Lung (tissue), 12 donors: ENCODE measurements around the gene FANCC. TPM values are rescaled to one million over a fixed set of nuclear protein-coding genes. Genes with fewer than 3 reads are reported as not detected.

Source experiments
- ATAC-seq: fragments of 200-7000 bp; cut with Tn5 transposase; one replicate; pipeline ENCODE4 v1.9.1; 2020; ENCODE audit warnings: moderate number of reproducible peaks; ENCODE audit not compliant: insufficient read depth, low FRiP score
- DNase-seq, 3 donors: peaks; one replicate each; pipeline ENCODE4 v3.0.0-alpha.2; 2013 to 2017
- H3K27ac ChIP-seq, 2 donors: one replicate each; pipeline ENCODE4 v1.5.1; 2013; ENCODE audit warnings: mild to moderate bottlenecking in 2 of 2, moderate library complexity in 2 of 2, control low read depth in 1 of 2, inconsistent platforms in 1 of 2, low read depth in 1 of 2, low read length in 1 of 2
- H3K27me3 ChIP-seq, 3 donors: one replicate each; pipeline ENCODE4 v1.5.1; 2013; ENCODE audit warnings: low read length in 2 of 3; ENCODE audit not compliant: control insufficient read depth in 3 of 3, insufficient read depth in 3 of 3
- H3K36me3 ChIP-seq, 4 donors: one replicate each; pipeline ENCODE4 v1.5.1; 2013; ENCODE audit warnings: low read length in 4 of 4, mild to moderate bottlenecking in 1 of 4, moderate library complexity in 1 of 4; ENCODE audit not compliant: control insufficient read depth in 4 of 4, insufficient read depth in 4 of 4
- H3K4me1 ChIP-seq, 5 donors: one replicate each; pipeline ENCODE4 v1.5.1; 2013; ENCODE audit warnings: low read length in 5 of 5, mild to moderate bottlenecking in 2 of 5, moderate library complexity in 1 of 5; ENCODE audit not compliant: control insufficient read depth in 5 of 5, insufficient read depth in 5 of 5
- H3K4me3 ChIP-seq: one replicate; pipeline ENCODE4 v1.5.1; 2013; ENCODE audit warnings: mild to moderate bottlenecking, control low read depth, moderate library complexity
- H3K9ac ChIP-seq, 2 donors: one replicate each; pipeline ENCODE4 v1.5.1; 2013; ENCODE audit warnings: low read length in 2 of 2, control low read depth in 1 of 2; ENCODE audit not compliant: insufficient read depth in 1 of 2
- H3K9me3 ChIP-seq, 4 donors: one replicate each; pipeline ENCODE4 v1.5.1; 2013; ENCODE audit warnings: low read length in 3 of 4, mild to moderate bottlenecking in 1 of 4, moderate library complexity in 1 of 4; ENCODE audit not compliant: control insufficient read depth in 4 of 4, insufficient read depth in 3 of 4
- CTCF ChIP-seq: IDR thresholded peaks from 2 replicates; pipeline ENCODE4 v1.5.1; 2012; ENCODE audit warnings: mild to moderate bottlenecking; ENCODE audit errors: control extremely low read depth, extremely low read depth
- WGBS, 2 donors: extraction: QIAGEN DNeasy Blood & Tissue Kit; methylation state at CpG; one replicate each; pipeline ENCODE4 v1.1.7; 2013; 5-methylcytosine and 5-hydroxymethylcytosine counted together
- polyA plus RNA-seq, 2 donors: library from polyadenylated mRNA; stranded (reverse); fragments of 200-250 nt; gene quantifications; one replicate each; pipeline ENCODE4 v1.2.1, GENCODE V29; 2013
- total RNA-seq, 2 donors: library from RNA; depleted of rRNA in 1 of 2; stranded (reverse); fragments of >200 nt in 1 of 2; gene quantifications; one replicate each; pipeline ENCODE4 v1.2.1, GENCODE V29; 2014 to 2021
- donor health status: control.
- donor health status: control.
- donor health status: Bipolar disorder and iron deficiency.
- donor health status: healthy.
- donor health status: DM: yes; HTN: yes; CAD: no.

FANCC gene
- total and polyA plus RNA-seq, 4 donors: 4.4 to 20.0 (median 8.7) TPM

GRCh38 chr9:95182854-95183563, 134.5 kb downstream of the FANCC start:
- H3K27ac ChIP-seq: no peak overlapping the region
- H3K4me3 ChIP-seq: no peak overlapping the region
- WGBS, 2 donors: 93 to 95% methylated on average over 10 to 11 of the region's 11 CpGs
- peaks cover 0 to 6% (median 1%) of the 10 kb centered on the region in 5 donors for H3K4me1 ChIP-seq
- H3K9ac ChIP-seq: no peak overlapping the region
- ATAC-seq (no peak), DNase-seq (no peak)
- TF ChIP-seq CTCF: no peak
- H3K9me3 ChIP-seq: no peaks in the 10 kb centered on the region
- no peaks in the 10 kb centered on the region for H3K27me3 ChIP-seq
- H3K36me3 ChIP-seq: no peaks in the 10 kb centered on the region

GRCh38 chr9:95181835-95182234, 135.7 kb downstream of the FANCC start:
- DNase-seq (no peak), ATAC-seq (no peak)
- Histone ChIP-seq H3K9me3 (no peaks in the 10 kb centered on the region), H3K27me3 (no peaks in the 10 kb centered on the region), H3K4me3 (no peak overlapping the region), H3K4me1 (peaks cover 0 to 6% (median 0%) of the 10 kb centered on the region in 5 donors), H3K36me3 (no peaks in the 10 kb centered on the region), H3K27ac (no peak overlapping the region), H3K9ac (no peak overlapping the region)
- 86 to 94% methylated on average over 4 of the region's 4 CpGs for WGBS, 2 donors
- TF ChIP-seq CTCF: no peak

- no peaks in the 10 kb centered on the region for H3K27me3 ChIP-seq
- no peak overlapping the region for H3K27ac ChIP-seq
- H3K9ac ChIP-seq: no peak overlapping the region
- WGBS, 2 donors: 72 to 78% methylated on average over 3 of the region's 3 CpGs
- no peaks in the 10 kb centered on the region for H3K36me3 ChIP-seq
- H3K4me3 ChIP-seq: no peak overlapping the region
- no peaks in the 10 kb centered on the region for H3K9me3 ChIP-seq
- no peak for DNase-seq
- peaks cover 0 to 6% (median 0%) of the 10 kb centered on the region in 5 donors for H3K4me1 ChIP-seq
- no peak for ATAC-seq
- no peak for TF ChIP-seq CTCF
These were observed 136.2 kb downstream of the FANCC start for GRCh38 chr9:95181226-95181818.
